ENCODE data around the gene SLC27A5. TPM values are rescaled to one million over a fixed set of nuclear protein-coding genes. Genes with fewer than 3 reads are reported as not detected.
"Not testable (repeated sequence)": the region's sequence is repeated elsewhere in the genome, so short reads cannot be mapped to it uniquely, and the experiment has no call there.

SLC27A5 gene
- total RNA-seq, 1 experiment from 2014 or later: 9.9 TPM

GRCh38 chr19:58469241-58470013 lies 42.4 kb downstream of the SLC27A5 start:
- no peak for DNase-seq (ENCODE audit: low read depth)

- no peak for DNase-seq (ENCODE audit: low read depth)
Observed at GRCh38 chr19:58468216-58468839, 43.5 kb downstream of the SLC27A5 start.

DNA sequence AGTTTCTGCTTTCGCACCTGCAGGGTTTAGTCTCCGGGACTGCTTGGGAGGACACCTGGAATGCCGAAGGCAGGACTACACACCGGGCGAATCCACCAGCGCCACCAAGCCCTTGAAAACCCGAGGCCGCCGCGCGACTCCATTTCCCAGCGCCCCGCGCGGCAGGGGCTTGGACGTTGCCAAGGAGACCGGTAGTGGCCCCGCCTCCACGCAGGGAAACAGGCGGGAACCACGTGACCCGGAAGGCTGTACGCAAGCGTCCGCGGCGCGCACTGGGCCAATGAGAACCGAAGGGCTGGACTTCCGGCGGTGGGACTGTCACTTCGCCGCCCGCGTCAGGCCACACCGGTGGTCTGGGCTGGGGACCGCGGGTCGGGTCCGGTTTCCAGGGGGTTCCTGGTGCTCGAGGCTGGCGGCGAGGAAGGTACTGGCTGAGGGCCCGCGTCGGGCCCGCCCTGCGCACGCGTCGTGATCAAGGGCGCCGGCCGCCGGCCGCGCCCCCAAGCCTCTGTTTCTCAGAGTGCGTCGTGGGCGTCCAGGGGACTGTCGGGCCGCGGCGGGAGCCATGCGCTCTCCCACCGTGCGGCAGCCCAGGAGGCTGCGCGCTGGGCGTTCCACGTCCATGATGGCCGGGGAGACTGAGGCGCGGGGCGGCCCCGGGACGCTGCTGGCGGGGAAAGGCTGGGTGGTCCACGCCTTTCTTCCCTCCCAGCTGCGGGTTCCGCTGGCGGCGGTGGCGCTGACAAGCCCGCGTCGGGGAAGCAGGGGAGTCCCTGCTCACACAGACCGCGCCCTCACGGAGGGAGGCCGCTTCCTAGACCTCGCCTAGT lies 44.8 kb downstream of the SLC27A5 start, which contains the start of gene ZNF324:
Gene ZNF324 (plus strand): TSS at position 321 of the 830 bp plus-strand sequence. CDS start 2,106 bp downstream, outside the sequence.
- DNase-seq (ENCODE audit: low read depth): peak; percentile 91

GRCh38 chr19:58466089-58466759 lies 45.6 kb downstream of the SLC27A5 start:
- DNase-seq (ENCODE audit: low read depth): no peak

DNA sequence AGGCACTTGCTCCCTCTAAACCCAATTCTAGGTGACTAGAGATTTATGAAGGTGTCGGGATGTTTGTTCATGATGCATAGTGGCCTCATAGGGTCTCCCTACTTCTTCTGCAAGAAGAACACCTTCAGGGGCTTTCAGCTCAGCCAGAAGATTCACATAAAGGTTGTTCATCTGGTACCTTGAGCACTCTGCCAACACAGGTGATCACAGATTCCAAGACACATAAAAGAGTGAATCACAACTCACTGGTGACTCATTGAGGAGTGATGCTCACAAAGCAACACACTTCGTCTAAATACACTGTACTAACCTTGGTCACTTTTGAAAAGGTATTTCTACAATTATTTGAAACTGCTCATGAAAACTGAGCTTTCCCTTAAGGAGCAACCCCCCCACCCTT lies 51.8 kb downstream of the SLC27A5 start:
- DNase-seq (ENCODE audit: low read depth): no peak

DNA sequence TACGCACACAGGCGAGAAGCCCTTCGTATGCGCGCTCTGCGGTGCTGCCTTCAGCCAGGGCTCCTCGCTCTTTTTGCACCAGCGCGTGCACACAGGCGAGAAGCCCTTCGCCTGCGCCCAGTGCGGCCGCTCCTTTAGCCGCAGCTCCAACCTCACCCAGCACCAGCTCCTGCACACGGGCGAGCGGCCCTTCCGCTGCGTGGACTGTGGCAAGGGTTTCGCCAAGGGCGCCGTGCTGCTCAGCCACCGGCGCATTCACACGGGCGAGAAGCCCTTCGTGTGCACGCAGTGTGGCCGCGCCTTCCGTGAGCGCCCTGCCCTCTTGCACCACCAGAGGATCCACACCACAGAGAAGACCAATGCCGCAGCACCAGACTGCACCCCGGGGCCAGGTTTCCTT lies 55.7 kb downstream of the SLC27A5 start:
- no peak for DNase-seq (ENCODE audit: low read depth)

- no peak for DNase-seq (ENCODE audit: low read depth)
Observed at GRCh38 chr19:58455306-58455705, 56.5 kb downstream of the SLC27A5 start.

DNA sequence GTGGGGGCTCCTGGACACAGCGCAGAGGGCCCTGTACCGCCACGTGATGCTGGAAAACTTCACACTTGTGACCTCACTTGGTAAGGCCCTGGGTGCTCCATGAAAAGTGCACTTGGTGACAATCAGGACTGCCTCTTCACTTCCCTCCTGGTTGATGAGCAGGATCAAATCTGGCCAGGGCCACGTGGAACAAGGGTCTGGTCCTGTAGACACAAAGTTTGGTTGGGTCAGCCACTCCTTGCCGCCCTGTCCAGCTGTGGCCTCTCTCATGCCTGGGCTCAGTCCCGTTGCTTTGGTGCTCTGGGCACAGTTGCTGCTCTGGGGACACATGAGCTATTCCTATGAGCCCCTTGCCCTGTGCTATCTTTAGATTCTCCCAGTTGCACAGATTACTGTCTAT lies 58.0 kb downstream of the SLC27A5 start:
- no peak for DNase-seq (ENCODE audit: low read depth)

- peak; percentile 95 for DNase-seq (ENCODE audit: low read depth)
Observed at GRCh38 chr19:58451358-58452101, 60.3 kb downstream of the SLC27A5 start, which contains the start of gene ZNF324B. TSS of gene ZNF324B (plus strand) at chr19:58451622. CDS start at chr19:58453702, 2,080 bp downstream.

- DNase-seq (ENCODE audit: low read depth): no peak
Observed at GRCh38 chr19:58450856-58451357, 60.9 kb downstream of the SLC27A5 start.

- not testable (repeated sequence) for DNase-seq (ENCODE audit: low read depth)
Observed at GRCh38 chr19:58449980-58450379, 61.8 kb downstream of the SLC27A5 start.

DNA sequence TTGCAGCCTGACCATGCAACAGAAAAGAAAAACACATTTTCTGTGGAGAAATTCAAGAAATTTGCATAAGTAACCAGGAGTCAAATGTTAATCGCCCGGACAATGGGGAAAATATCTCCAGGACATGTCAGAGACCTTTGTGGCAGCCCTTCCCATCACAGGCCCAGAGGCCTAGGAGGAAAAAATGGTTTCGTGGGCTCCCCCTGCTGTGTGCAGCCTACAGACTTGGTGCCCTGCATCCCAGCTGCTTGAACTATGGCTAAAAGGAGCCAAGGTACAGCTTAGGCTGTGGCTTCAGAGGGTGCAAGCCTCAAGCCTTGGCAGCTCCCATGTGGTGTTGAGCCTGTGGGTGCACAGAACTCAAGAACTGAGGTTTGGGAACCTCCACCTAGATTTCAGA lies 62.9 kb downstream of the SLC27A5 start:
- not testable (repeated sequence) for DNase-seq (ENCODE audit: low read depth)

Other genes starting within 250 kb of the SLC27A5 start
- 4.5 and 6.2 TPM in 2 replicates for gene ZNF8, start 233.0 kb downstream of the SLC27A5 start, total RNA-seq (2014; rRNA removed)
- 52.8 and 59.9 TPM in 2 replicates for gene ERVK3-1, start 206.6 kb downstream of the SLC27A5 start, total RNA-seq (2014; rRNA removed)
- 2.6 and 3.5 TPM in 2 replicates for gene ZSCAN22, start 185.0 kb downstream of the SLC27A5 start, total RNA-seq (2014; rRNA removed)
- gene A1BG, start 158.5 kb downstream of the SLC27A5 start, total RNA-seq (2014; rRNA removed): 27.7 and 62.6 TPM in 2 replicates
- 1.1 TPM in 2 replicates for gene ZNF497, start 149.2 kb downstream of the SLC27A5 start, total RNA-seq (2014; rRNA removed)
- 4.6 and 6.0 TPM in 2 replicates for gene ZNF837, start 131.0 kb downstream of the SLC27A5 start, total RNA-seq (2014; rRNA removed)
- 1,719 and 2,296 TPM in 2 replicates for gene RPS5, start 124.7 kb downstream of the SLC27A5 start, total RNA-seq (2014; rRNA removed)
- gene RNF225, start 116.3 kb downstream of the SLC27A5 start, total RNA-seq (2014; rRNA removed): 0.29 TPM in 1 of 2 replicates, not detected in the other
- 16.5 and 18.8 TPM in 2 replicates for gene ZNF584, start 103.3 kb downstream of the SLC27A5 start, total RNA-seq (2014; rRNA removed)
- gene ZNF132, start 71.8 kb downstream of the SLC27A5 start, total RNA-seq (2014; rRNA removed): 5.3 and 5.7 TPM in 2 replicates
- gene ZNF324B, start 60.4 kb downstream of the SLC27A5 start, total RNA-seq (2014; rRNA removed): 7.8 and 8.6 TPM in 2 replicates
- gene ZNF324, start 44.9 kb downstream of the SLC27A5 start, total RNA-seq (2014; rRNA removed): 14.9 and 15.5 TPM in 2 replicates
- 17.1 and 19.6 TPM in 2 replicates for gene ZNF446, start 35.6 kb downstream of the SLC27A5 start, total RNA-seq (2014; rRNA removed)
- 9.2 and 10.1 TPM in 2 replicates for gene ZBTB45, start 7.8 kb upstream of the SLC27A5 start, total RNA-seq (2014; rRNA removed)
- gene TRIM28, start 32.1 kb upstream of the SLC27A5 start, total RNA-seq (2014; rRNA removed): 413 and 418 TPM in 2 replicates
- 84.8 and 125 TPM in 2 replicates for gene CHMP2A, start 43.1 kb upstream of the SLC27A5 start, total RNA-seq (2014; rRNA removed)
- 66.9 and 73.9 TPM in 2 replicates for gene UBE2M, start 46.6 kb upstream of the SLC27A5 start, total RNA-seq (2014; rRNA removed)
- gene MZF1, start 61.3 kb upstream of the SLC27A5 start, total RNA-seq (2014; rRNA removed): 13.1 and 16.5 TPM in 2 replicates